GM18867 (cell line): ENCODE results near the gene ECHDC3.

Source experiments
- ATAC-seq: cut with Tn5 transposase; IDR thresholded peaks from one replicate; pipeline ENCODE4 v1.9.1; 2021; ENCODE audit warnings: mild to moderate bottlenecking, moderate library complexity; ENCODE audit not compliant: unreplicated experiment

Gene ECHDC3

DNA sequence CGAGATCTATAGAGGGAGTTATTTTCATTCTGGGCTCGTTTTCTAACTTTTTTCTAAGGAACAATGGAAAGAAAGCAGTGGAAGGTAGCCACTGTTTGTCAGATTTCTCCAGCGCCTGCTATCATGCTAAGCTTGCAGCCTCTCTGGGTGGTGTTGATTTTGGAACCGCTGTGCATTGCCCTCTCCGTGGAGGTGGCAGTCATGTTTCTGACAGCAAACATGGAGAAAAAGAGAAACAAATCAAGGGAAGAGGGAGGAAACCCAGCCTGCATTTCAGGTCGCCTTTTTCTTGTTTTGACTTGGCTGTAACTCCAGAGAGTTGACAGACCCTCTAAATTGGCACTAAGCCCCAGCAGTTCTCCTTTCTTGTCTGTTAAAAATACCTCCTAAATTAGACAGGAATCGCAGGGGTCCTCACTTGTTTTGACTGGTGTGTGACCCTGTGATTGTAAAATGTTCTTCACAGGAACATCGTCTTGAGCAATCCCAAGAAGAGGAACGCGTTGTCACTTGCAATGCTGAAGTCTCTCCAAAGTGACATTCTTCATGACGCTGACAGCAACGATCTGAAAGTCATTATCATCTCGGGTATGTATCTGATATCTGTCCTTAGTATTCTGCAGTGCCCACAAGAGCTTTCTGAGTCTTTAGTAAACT is 4.8 kb downstream of the ECHDC3 start:
- ATAC-seq: no peak

DNA sequence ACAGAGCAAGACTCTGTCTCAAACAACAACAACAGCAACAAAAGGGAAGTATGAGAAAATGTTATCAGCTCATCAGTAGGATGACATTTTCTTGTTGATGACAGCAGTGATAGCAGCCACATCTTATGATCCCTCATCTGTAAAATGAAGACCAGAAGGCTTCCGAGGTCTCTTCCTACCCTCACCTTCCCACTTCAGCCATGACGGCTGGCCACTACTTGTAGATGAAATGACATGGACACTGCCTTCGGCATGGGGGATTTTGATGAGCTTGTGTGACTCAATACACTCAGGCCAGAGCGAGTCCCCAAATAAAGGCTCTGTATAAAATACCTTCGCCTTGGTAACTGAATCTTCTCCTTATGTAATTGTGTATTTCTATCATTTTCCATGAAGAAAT is 6.7 kb downstream of the ECHDC3 start:
- ATAC-seq: no peak

DNA sequence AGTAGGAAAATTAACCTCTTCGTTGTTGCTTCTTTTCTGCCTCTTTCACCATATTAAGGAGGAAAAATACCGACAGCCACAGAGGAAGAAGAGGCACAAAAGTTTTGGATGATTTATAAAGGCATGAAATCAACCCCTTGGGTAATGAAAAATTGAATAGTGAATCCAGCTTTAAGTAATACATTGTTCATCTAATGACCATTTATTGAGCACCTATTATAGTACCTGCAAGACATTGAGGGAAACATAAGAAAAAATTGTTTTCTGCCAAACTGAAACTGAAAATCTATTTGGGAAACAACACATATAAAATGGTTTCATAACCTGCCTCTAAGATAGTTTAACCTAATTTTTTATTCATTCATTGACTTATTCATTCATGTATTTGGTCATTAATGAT is 8.2 kb downstream of the ECHDC3 start:
- no peak for ATAC-seq

DNA sequence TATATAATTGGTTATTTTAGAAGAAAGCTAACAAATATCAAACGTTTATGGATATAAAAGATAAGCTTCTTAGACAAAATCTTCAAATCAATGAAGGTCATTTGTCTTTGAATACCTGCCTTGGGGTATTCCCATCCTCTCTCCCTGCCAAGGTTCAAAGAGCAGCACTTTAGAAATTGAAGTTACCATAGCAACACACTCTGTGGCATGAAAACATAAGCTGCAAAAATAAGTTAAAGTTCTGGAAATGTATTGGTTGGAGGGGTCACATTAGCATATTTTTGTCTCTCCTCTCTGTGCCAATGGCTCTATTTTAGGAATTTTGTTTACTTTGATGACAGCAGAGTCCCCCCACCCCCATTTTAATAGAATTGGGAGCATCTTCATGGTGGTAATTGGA is 12.0 kb downstream of the ECHDC3 start:
- no peak for ATAC-seq

DNA sequence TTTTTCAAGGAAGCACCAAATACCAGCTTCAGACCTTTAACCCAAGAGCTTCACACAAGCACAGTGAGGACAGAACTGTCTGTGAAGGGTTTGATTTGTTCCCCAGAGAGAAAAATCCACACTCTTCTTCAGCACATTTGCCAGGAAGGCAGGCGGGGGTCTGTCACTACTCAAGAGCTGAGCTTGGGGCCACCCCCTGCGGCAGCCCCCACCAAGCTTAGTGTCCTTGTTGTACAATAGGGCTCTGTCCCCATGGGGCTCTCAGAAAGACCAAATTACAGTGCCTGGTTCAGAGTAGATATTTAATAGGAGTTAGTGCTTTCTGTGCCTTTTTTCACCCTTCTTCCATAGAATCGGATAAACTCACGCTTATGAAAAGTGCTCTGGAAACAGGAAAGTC is 12.4 kb downstream of the ECHDC3 start:
- ATAC-seq: no peak

DNA sequence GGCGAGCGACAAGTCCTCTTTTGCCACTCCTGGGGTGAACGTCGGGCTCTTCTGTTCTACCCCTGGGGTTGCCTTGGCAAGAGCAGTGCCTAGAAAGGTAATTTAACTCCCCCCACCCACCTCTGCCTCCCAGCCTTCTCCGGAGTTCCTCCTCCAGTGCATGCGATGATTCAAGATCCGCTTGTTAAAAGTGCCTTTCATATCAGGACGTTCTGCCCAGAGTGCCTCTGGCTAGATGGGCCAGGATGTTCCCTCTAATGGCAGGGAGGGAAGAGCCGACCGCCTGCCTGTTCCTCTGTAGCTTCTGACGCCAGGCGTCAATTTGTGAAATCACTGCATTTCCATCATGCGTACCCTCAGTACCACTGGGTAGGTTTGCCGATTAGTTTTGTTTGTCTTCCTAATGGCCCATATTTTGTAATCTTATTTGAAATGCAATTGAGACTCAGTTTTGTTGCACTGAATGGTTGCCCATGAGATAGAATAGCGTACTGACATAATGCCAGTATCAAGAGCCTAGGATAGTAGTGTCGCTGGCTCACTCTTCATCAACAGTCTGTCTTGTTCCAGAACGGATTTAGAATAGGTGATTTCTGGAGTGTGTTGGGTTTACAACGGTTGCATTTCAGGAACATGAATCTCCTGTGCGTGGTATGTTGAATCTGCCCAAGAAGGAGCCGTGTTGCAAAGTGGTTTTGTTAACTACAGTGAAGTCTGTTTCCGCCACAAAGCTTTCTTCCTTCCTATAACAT is 13.5 kb downstream of the ECHDC3 start:
- ATAC-seq: no peak

DNA sequence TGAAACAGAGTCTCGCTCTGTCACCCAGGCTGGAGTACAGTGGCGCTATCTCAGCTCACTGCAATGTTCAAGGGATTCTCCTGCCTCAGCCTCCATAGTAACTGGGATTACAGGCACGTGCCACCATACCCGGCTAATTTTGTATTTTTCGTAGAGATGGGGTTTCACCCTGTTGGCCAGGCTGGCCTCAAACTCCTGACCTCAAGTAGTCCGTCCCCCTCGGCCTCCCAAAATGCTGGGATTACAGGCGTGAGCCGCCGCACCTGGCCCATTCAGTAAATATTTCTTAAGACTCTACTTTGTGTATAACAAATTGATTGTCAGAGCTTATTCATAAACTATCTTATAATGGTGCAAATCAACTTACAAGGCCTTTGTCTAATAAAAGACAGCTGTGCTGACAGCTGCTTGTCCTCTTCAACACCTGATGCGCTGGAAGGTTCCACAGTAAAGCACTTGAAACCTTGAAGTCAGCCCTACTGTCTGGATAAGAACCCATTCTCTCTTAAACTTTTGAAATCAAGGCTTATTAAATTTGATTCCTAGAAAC is 14.7 kb downstream of the ECHDC3 start:
- ATAC-seq: no peak

DNA sequence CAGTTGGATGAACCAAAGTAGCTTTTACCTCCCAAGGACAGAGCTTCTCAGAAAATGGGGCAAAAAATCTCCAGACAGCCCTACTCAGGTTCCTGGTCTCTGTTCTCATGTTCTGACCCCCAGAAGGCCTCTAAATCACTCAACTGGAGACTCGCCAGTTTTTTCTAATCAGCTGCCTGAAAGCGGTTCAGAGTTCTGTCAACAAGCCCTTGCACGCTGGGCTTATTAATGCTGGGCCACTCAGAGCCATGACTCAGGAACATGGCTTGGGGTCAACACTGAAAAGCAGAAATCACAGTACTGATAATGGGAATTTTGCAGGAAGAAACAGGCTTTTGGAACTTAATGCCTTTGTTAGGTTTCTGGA is 15.3 kb downstream of the ECHDC3 start:
- no peak for ATAC-seq

DNA sequence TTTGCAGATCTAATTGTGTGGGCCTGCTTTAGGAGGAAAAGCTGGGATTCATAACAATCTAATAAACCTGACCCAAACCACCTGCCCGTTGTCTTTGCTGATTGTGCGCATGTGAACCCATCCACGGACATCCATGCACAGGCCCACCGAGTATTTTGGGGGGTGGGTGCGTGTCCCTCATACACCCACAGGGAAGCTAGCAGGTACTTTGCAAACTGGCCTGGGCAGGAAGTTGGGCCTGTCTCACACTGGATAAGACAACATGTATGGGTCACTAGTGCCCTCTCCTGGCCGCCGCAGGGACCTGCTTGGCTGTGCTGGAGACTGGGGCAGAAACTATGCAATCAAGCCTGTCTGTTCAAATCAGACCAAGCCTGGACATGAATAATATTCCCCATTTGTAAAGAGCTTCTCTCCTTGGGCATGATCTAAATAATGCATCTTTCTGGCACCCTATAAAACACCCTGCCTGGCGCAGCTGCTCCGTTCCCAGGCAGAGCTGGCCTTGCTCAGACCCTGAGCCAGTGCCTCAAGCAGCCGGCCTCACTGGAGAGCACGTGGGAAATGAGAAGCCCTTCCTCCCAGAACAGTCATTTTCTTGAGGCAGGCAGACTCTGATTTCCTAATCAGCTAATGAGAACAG is 15.8 kb downstream of the ECHDC3 start:
- peak; percentile 96 for ATAC-seq

DNA sequence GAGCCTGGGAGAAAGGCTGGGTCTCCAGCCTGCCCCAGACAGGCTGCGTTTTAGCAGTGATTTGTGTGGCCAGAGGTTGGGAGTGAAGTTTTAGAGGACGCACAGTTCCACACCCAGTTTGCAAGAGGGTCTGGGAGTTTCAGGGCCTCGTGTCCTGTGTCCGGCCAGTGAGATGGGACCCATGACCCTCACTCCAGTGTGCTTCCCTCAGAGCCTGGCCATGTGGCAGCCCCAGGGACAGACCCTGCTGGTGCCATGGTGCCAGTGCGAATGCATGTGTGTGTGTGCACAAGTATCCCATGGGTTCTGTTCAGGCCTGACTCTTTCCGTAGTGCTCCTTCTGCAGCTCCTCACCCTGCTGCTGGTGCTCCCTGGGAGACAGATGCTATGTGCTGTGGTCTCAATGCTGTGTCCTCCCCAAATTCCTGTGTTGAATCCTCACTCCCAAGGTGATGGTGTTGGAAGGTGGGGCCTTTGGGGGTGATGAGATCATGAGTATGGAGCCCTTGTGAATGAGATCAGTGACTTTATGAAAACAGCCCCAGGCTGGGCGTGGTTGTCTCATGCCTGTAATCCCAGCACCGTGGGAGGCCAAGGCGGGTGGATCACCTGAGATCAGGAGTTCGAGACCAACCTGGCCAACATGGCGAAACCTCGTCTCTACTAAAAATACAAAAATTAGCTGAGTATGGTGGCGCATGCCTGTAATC is 16.5 kb downstream of the ECHDC3 start:
- ATAC-seq: no peak

DNA sequence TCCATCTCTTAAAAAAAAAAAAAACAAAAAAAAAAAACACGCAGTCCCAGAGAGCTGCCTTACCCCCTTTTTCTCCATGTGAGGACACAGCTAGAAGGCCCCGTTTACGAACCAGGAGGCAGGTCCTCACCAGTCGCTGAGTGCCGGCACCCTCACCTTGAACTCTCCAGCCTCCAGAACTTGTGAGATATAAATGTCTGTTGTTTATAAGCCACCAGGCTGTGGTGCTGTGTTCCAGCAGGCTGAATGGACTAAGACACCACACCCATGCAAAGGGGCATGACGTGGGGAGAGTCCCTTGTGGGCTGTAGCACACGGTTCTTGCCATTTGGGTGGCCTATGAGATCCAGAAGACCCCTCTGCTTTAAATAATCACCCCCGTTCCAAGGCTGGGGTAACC is 17.2 kb downstream of the ECHDC3 start:
- ATAC-seq: no peak

DNA sequence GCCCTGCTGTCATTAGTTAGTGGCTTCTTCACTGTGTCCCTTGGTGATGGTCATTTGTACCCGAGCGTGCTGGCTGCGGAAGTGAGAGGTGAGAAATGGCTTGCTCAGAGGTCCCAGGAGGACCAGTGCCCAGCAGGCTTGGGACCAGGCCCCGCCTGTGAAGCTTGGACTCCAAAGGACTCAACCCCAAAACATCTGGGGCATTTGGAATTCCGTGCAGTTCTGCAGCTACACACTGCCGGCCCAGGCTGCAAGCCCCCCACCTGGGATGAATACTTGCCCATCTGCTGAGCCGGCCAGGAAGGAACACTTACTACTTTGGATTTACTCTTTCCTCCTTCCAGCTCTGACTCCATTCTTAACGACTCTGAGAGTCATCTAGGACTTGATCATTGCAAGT is 18.0 kb downstream of the ECHDC3 start:
- ATAC-seq: no peak

DNA sequence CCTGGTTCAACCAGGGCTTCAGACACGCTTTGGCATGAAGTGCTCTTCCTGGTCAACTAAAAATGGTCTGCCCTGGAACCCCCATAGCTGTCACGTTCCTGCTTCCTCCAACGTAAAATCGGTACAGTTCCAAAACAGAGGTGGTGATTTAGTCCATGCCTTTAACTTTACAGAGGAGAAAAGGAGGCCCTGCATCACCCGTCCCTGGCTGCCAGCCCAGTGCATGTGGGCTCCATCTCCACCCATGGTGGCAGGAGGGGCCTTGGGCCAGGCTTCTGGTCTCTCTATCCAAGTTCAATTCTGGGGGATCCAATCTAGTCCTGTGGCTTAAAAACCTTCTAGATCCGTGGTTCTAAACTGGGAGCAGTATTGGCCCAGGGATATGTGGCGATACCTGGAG is 18.7 kb downstream of the ECHDC3 start:
- no peak for ATAC-seq

DNA sequence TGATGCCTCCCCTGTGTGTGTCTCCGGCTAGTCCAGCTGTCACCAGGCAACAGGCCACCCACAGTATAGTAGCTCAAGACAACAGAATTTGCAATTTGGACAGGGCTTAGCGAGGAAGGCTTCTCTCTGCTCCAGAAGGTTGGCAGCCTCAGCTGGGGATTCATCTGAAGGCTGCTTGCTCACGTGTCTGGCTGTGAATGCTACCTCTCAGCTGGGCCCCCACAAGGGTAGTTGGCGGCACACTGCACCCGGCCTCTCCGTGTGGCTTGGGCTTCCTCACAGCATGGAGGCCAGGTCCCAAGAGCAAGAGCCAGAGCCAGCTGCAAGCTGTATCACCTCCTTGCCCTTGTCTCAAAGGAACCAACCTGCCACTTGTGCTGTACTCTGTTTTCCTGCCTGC is 19.2 kb downstream of the ECHDC3 start:
- ATAC-seq: no peak

DNA sequence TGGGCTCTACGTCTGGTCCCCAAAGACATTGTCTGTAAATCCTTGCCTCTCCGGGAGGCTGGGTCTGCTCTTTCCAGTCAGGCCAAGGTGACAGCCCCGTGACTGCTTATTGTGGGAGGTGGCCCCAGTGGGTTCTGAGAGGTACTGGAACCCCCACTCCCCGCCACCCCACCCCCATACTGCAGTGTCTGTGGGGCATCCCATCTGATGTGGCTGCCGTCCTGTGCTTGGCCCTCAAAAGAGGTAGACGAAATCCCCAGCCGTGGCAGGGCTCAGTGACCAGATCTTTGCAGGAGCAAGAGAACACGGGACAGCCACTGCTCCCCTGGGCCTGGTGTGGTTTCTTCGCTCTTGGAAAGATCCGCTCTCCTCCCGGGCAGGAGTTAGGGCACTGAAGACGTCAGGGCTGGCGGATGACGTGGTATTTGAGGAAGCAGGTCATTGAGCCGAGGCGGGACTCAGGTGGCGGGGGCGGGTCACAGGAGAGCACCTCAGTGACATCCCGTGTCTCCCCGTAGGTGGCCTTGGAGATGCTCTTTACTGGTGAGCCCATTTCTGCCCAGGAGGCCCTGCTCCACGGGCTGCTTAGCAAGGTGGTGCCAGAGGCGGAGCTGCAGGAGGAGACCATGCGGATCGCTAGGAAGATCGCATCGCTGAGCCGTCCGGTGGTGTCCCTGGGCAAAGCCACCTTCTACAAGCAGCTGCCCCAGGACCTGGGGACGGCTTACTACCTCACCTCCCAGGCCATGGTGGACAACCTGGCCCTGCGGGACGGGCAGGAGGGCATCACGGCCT is 20.7 kb downstream of the ECHDC3 start:
- no peak for ATAC-seq

DNA sequence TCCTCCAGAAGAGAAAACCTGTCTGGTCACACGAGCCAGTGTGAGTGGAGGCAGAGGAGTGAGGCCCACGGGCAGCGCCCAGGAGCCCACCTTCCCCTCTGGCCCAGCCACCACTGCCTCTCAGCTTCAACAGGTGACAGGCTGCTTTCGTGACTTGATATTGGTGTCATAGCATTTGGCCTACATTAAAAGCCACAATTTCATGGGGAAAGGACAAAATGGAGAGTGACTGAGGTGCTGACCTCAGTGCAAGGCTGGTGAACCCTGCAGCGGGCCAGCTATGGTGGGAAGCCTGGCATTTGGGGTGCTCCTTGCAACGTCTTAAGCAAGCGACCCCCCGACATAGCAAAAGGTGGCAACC is 21.3 kb downstream of the ECHDC3 start:
- no peak for ATAC-seq

DNA sequence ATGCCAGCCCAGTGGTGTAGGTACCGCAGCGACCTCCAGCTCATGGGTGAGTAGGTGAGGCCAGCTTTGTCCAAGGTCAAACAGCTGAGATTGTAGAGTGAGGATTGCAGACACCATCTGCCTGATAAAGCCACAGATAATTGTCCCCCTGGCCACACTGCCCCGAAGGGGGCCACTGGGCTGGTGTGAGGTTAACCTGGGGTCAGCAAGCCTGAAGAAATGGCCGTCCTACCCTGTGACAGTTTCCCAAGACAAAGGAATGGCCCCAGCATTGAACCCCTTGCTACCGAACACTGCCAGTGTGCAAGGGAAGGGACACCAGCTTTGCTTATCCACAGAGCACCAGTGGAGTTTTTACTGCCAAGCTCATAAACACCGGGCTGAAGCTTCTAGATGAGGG is 23.0 kb downstream of the ECHDC3 start:
- no peak for ATAC-seq

DNA sequence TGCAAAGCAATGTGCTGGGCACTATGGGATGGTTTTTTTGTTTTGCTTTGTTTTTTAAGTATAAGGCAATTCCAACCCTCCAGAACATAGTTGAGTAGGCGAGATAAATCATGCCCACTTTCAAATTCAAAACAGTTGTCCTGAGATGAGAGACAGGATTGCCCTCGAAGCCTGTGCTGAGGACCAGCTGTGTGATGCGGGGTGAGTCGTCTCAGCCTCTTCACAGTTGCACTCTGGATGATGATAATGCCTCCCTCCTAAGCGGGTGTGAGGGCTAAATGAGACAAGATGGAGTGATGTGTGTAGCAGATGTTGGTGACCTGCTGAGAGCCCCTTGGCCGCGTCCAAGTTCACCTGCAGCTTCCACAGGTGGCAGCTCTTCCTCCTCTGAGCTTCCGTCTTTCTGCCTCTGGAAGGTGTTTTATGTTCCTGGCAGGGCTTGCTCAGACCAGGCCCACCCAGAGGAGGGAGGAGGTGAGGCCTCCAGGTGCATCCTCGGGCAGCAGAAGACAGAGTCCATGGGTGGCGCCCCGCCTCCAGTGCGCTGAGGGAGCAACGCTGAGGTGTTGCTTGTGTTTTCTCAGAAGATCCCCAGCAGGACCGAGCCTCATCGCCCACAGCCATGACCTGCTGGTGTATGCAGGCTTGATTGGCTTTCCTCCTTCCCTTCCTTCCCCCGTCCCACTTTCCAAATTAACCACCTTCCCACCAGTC is 30.6 kb downstream of the ECHDC3 start:
- no peak for ATAC-seq

DNA sequence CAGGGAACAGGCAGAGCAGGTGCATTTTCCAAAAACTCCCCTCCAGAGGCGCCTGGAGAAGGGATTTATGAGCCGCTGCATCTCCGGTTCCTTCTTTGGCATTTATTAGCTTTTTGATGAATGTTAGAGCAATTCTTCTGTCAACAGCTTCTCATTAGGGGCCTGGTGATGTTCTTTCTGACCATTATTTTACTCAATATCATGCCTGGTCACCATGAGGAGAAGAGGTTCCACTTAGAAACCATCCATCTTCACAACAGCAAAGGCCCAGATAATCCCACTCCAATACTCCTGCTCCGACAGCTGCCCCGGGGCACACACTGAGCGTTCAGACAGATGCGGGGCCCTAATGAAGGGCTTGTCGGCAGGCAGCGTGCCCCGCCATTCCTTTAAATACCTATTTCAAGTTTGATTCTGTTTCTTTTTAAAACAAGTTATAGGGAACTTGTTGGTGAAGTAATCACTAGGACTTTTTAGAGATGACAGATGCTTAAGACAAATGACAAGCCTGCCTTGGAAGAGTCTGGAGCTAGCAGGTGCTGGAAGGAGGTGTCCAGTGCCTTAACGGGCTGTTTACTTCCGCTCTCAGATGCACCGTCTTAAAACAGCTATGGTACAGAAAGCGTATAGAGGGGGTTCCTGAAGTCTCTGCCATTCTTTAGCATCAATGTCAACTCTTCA is 31.7 kb downstream of the ECHDC3 start:
- no peak for ATAC-seq

DNA sequence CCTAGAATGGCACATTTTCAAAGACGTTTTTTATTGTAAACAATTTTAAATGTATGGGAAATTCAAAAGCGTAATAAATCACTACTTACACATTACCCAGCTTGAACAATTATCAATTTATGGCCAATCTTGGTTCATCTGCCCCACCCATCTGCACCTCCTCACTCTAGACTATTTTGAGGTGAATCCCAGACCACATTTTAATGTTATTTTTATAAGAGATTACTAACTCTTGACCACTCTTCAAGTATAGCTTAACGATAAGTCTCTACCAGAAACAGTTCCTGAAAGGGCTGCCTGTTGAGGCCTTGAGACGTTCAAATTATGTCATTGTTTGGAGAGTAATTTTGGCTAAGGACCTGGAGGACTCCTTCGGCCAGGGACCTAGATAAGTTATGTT is 33.2 kb downstream of the ECHDC3 start:
- no peak for ATAC-seq
